HG02610 (cell line): ENCODE results near the gene CAPN14.

Experiments
- ATAC-seq: cut with Tn5 transposase; IDR thresholded peaks from one replicate; pipeline ENCODE4 v1.9.1; 2021; ENCODE audit warnings: mild to moderate bottlenecking, moderate library complexity; ENCODE audit not compliant: unreplicated experiment

The CAPN14 gene

GRCh38 chr2:31227711-31228125, 10.4 kb upstream of the CAPN14 start:
- ATAC-seq: no peak

GRCh38 chr2:31227110-31227509, 9.8 kb upstream of the CAPN14 start:
- ATAC-seq: no peak

- no peak for ATAC-seq
These were observed 9.0 kb upstream of the CAPN14 start for GRCh38 chr2:31226266-31226665.

- ATAC-seq: no peak
These were observed 6.4 kb upstream of the CAPN14 start for GRCh38 chr2:31223749-31224148.

GRCh38 chr2:31223026-31223425, 5.7 kb upstream of the CAPN14 start:
- ATAC-seq: no peak

GRCh38 chr2:31222071-31222470, 4.8 kb upstream of the CAPN14 start:
- ATAC-seq: no peak

GRCh38 chr2:31221544-31221943, 4.2 kb upstream of the CAPN14 start:
- ATAC-seq: no peak

- peak; percentile 80 for ATAC-seq
These were observed 2.0 kb upstream of the CAPN14 start for GRCh38 chr2:31219131-31219969.

GRCh38 chr2:31216734-31217133, 581 bp downstream of the CAPN14 start:
- ATAC-seq: peak; percentile 37

- no peak for ATAC-seq
These were observed 2.8 kb downstream of the CAPN14 start for GRCh38 chr2:31214444-31214915.

- ATAC-seq: no peak
These were observed 3.5 kb downstream of the CAPN14 start for GRCh38 chr2:31213601-31214443.

GRCh38 chr2:31212659-31213600, 4.4 kb downstream of the CAPN14 start:
- no peak for ATAC-seq

GRCh38 chr2:31208240-31208639, 9.1 kb downstream of the CAPN14 start:
- ATAC-seq: no peak

GRCh38 chr2:31207790-31208189, 9.5 kb downstream of the CAPN14 start:
- no peak for ATAC-seq

GRCh38 chr2:31205613-31206012, 11.7 kb downstream of the CAPN14 start:
- no peak for ATAC-seq

GRCh38 chr2:31205186-31205585, 12.1 kb downstream of the CAPN14 start:
- no peak for ATAC-seq

GRCh38 chr2:31204783-31205182, 12.5 kb downstream of the CAPN14 start:
- no peak for ATAC-seq

- ATAC-seq: no peak
These were observed 13.4 kb downstream of the CAPN14 start for GRCh38 chr2:31203916-31204315.

GRCh38 chr2:31202833-31203232, 14.5 kb downstream of the CAPN14 start:
- ATAC-seq: no peak

GRCh38 chr2:31202041-31202440, 15.3 kb downstream of the CAPN14 start:
- no peak for ATAC-seq

- no peak for ATAC-seq
These were observed 16.3 kb downstream of the CAPN14 start for GRCh38 chr2:31200972-31201371.
